ENCODE results near the gene MARS1. TPM values are rescaled to one million over a fixed set of nuclear protein-coding genes. Genes with fewer than 3 reads are reported as not detected.

The MARS1 gene
- total RNA-seq, 2 donors from 2014 or later, result 90.3 to 195 TPM

- no peak for TF ChIP-seq CTCF (IDR thresholded peaks at IDR 0.05)
- DNase-seq, result no peak
- Histone ChIP-seq H3K4me3 (no peak overlapping the region), H3K9ac (ENCODE audit: low read depth in 2 of 2, low read length in 2 of 2) (no peak overlapping the region), H3K27me3 (peaks cover 35% of the 10 kb centered on the region), H3K9me3 (no peaks in the 10 kb centered on the region), H3K36me3 (no peaks in the 10 kb centered on the region), H3K27ac (no peak overlapping the region), H3K4me1 (no peaks in the 10 kb centered on the region)
- intact Hi-C loops (cut with DNase I), result no loop called here
These were observed 16.2 kb upstream of the MARS1 start for GRCh38 chr12:57471661-57472060.

DNA sequence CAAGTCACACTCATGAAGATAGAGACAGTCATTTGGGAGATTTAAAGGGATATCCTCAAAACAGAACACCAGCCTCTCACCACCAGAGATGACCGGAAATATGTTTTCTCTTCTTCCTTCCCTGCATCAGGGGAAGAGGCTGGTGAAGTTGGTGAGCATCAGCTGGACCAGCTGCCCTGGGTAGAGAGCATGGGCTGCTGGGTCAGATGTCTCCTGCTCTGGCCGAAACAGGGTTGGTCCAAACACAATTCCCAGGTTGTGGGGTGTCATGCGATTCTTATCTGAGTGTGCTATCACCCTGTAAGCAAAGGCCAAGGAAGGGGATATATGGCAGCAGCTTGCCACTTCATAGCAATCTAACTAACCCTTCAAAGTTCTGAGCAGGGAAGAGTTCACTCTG is 15.5 kb upstream of the MARS1 start:
- H3K27me3 ChIP-seq, result peaks cover 37% of the 10 kb centered on the region
- H3K27ac ChIP-seq, result no peak overlapping the region
- no peak overlapping the region for H3K4me3 ChIP-seq
- no peaks in the 10 kb centered on the region for H3K36me3 ChIP-seq
- DNase-seq, result no peak
- TF ChIP-seq CTCF (IDR thresholded peaks at IDR 0.05), result no peak
- H3K4me1 ChIP-seq, result no peaks in the 10 kb centered on the region
- intact Hi-C loops (cut with DNase I), result no loop called here
- no peak overlapping the region for H3K9ac ChIP-seq (ENCODE audit: low read depth in 2 of 2, low read length in 2 of 2)
- H3K9me3 ChIP-seq, result no peaks in the 10 kb centered on the region

DNA sequence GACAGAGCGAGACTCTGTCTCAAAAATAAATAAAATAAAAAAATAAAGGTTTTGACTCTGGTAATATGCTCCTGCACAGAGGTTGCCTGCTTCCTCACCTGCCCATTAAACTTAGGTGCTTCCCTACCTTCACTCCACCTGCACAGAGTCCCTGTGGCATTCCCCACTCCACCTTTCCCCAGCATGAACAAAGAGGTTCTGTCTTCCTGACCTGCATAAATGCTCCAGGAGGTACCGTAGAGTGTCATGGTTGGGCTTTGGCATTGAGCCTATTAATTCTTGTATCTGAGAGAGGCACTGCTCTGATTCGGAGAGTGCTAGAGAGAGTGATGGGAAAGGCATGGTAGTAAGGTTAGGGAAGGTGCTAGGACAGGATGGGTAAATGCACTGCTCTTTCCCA is 14.5 kb upstream of the MARS1 start:
- Histone ChIP-seq H3K9me3 (no peaks in the 10 kb centered on the region), H3K4me3 (no peak overlapping the region), H3K27me3 (peaks cover 37% of the 10 kb centered on the region), H3K4me1 (no peaks in the 10 kb centered on the region), H3K36me3 (no peaks in the 10 kb centered on the region), H3K9ac (ENCODE audit: low read depth in 2 of 2, low read length in 2 of 2) (no peak overlapping the region), H3K27ac (no peak overlapping the region)
- intact Hi-C loops (cut with DNase I), result no loop called here
- no peak for TF ChIP-seq CTCF (IDR thresholded peaks at IDR 0.05)
- no peak for DNase-seq

DNA sequence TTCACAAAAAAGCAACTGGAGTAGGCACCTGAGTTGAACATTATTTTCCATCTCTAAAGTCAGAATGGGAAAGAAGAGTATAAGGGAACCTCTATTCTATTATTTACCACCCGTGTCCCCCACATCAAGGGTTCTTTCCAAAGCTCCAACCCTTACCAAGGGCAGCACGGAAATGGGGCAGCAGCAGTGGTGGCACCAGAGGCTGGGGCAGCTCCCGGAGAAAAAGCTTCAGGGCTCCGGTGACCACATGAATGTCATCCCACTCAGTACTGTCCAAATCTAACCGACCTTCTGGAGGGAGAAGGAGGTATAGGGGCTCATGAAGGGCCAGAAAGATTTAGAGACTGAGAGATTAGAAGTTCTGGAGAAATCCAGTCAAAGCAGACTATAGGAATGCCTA is 14.0 kb upstream of the MARS1 start:
- Histone ChIP-seq H3K9me3 (no peaks in the 10 kb centered on the region), H3K27me3 (peaks cover 37% of the 10 kb centered on the region), H3K4me1 (no peaks in the 10 kb centered on the region), H3K36me3 (no peaks in the 10 kb centered on the region), H3K27ac (no peak overlapping the region), H3K9ac (ENCODE audit: low read depth in 2 of 2, low read length in 2 of 2) (no peak overlapping the region), H3K4me3 (no peak overlapping the region)
- DNase-seq, result no peak
- intact Hi-C loops (cut with DNase I), result no loop called here
- TF ChIP-seq CTCF (IDR thresholded peaks at IDR 0.05), result no peak

- DNase-seq, result no peak
- H3K27ac ChIP-seq, result no peak overlapping the region
- no peak for TF ChIP-seq CTCF (IDR thresholded peaks at IDR 0.05)
- H3K27me3 ChIP-seq, result peaks cover 37% of the 10 kb centered on the region
- no peak overlapping the region for H3K9ac ChIP-seq (ENCODE audit: low read depth in 2 of 2, low read length in 2 of 2)
- H3K36me3 ChIP-seq, result no peaks in the 10 kb centered on the region
- intact Hi-C loops (cut with DNase I), result no loop called here
- H3K4me1 ChIP-seq, result no peaks in the 10 kb centered on the region
- no peaks in the 10 kb centered on the region for H3K9me3 ChIP-seq
- H3K4me3 ChIP-seq, result no peak overlapping the region
These were observed 13.4 kb upstream of the MARS1 start for GRCh38 chr12:57474430-57474829.

GRCh38 chr12:57474862-57475261 is 13.0 kb upstream of the MARS1 start:
- Histone ChIP-seq H3K4me1 (no peaks in the 10 kb centered on the region), H3K9me3 (no peaks in the 10 kb centered on the region), H3K36me3 (no peaks in the 10 kb centered on the region), H3K27me3 (peaks cover 37% of the 10 kb centered on the region), H3K27ac (no peak overlapping the region), H3K9ac (ENCODE audit: low read depth in 2 of 2, low read length in 2 of 2) (no peak overlapping the region), H3K4me3 (no peak overlapping the region)
- TF ChIP-seq CTCF (IDR thresholded peaks at IDR 0.05), result no peak
- intact Hi-C loops (cut with DNase I), result no loop called here
- DNase-seq, result no peak

Measured in colonic mucosa (tissue), 4 donors.